Liver (tissue), 3 donors: ENCODE results near the gene PLA2G6.

Experiments
- CTCF ChIP-seq: fragments of 150-350 bp; IDR thresholded peaks from 2 replicates; pipeline ENCODE4 v1.5.1; 2017; ENCODE audit warnings: improper control_type of control experiment, low read depth, low read length; ENCODE audit not compliant: missing input control
- EGR1 ChIP-seq, 2 donors: IDR thresholded peaks; 2 replicates each; pipeline ENCODE4 v1.6.1; 2016 to 2018; ENCODE audit warnings: antibody characterized with exemption in 2 of 2, low read depth in 2 of 2
- HNF4G ChIP-seq: IDR thresholded peaks from 2 replicates; pipeline ENCODE4 v1.6.1; 2016; ENCODE audit warnings: antibody characterized with exemption
- JUND ChIP-seq, 2 donors: IDR thresholded peaks; 2 replicates each; pipeline ENCODE4 v1.6.1; 2016; ENCODE audit warnings: antibody characterized with exemption in 2 of 2
- MAX ChIP-seq: IDR thresholded peaks from 2 replicates; pipeline ENCODE4 v1.6.1; 2016; ENCODE audit warnings: antibody characterized with exemption
- SP1 ChIP-seq: IDR thresholded peaks from 2 replicates; pipeline ENCODE4 v1.6.1; 2018; ENCODE audit warnings: antibody characterized with exemption, mild to moderate bottlenecking
- YY1 ChIP-seq: IDR thresholded peaks from 2 replicates; pipeline ENCODE4 v1.6.1; 2016; ENCODE audit warnings: antibody characterized with exemption, mild to moderate bottlenecking
- TF ChIP-seq, protein P1 (sequence below): IDR thresholded peaks from 2 replicates; pipeline ENCODE4 v1.6.1; 2016; ENCODE audit warnings: antibody characterized with exemption
- TF ChIP-seq, protein P2 (sequence below): IDR thresholded peaks from 2 replicates; pipeline ENCODE4 v1.6.1; 2016; ENCODE audit warnings: antibody characterized with exemption, mild to moderate bottlenecking
- TF ChIP-seq, protein P3 (sequence below): IDR thresholded peaks from 2 replicates; pipeline ENCODE4 v1.6.1; 2016; ENCODE audit warnings: antibody characterized with exemption
- donor health status: healthy.
- donor health status: healthy.

GRCh38 chr22:38162881-38163843 lies 18.5 kb downstream of the PLA2G6 start:
- TF ChIP-seq JUND (IDR thresholded peaks at IDR 0.05) (no peak), SP1 (no peak), MAX (no peak), HNF4G (no peak), CTCF (no peak), EGR1 (IDR thresholded peaks at IDR 0.05; ENCODE audit: low read depth in 2 of 2) (no peak), YY1 (no peak)
- TF ChIP-seq, protein P1, sequence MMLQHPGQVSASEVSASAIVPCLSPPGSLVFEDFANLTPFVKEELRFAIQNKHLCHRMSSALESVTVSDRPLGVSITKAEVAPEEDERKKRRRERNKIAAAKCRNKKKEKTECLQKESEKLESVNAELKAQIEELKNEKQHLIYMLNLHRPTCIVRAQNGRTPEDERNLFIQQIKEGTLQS: no peak
- TF ChIP-seq, protein P2, sequence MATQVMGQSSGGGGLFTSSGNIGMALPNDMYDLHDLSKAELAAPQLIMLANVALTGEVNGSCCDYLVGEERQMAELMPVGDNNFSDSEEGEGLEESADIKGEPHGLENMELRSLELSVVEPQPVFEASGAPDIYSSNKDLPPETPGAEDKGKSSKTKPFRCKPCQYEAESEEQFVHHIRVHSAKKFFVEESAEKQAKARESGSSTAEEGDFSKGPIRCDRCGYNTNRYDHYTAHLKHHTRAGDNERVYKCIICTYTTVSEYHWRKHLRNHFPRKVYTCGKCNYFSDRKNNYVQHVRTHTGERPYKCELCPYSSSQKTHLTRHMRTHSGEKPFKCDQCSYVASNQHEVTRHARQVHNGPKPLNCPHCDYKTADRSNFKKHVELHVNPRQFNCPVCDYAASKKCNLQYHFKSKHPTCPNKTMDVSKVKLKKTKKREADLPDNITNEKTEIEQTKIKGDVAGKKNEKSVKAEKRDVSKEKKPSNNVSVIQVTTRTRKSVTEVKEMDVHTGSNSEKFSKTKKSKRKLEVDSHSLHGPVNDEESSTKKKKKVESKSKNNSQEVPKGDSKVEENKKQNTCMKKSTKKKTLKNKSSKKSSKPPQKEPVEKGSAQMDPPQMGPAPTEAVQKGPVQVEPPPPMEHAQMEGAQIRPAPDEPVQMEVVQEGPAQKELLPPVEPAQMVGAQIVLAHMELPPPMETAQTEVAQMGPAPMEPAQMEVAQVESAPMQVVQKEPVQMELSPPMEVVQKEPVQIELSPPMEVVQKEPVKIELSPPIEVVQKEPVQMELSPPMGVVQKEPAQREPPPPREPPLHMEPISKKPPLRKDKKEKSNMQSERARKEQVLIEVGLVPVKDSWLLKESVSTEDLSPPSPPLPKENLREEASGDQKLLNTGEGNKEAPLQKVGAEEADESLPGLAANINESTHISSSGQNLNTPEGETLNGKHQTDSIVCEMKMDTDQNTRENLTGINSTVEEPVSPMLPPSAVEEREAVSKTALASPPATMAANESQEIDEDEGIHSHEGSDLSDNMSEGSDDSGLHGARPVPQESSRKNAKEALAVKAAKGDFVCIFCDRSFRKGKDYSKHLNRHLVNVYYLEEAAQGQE: no peak
- TF ChIP-seq, protein P3, sequence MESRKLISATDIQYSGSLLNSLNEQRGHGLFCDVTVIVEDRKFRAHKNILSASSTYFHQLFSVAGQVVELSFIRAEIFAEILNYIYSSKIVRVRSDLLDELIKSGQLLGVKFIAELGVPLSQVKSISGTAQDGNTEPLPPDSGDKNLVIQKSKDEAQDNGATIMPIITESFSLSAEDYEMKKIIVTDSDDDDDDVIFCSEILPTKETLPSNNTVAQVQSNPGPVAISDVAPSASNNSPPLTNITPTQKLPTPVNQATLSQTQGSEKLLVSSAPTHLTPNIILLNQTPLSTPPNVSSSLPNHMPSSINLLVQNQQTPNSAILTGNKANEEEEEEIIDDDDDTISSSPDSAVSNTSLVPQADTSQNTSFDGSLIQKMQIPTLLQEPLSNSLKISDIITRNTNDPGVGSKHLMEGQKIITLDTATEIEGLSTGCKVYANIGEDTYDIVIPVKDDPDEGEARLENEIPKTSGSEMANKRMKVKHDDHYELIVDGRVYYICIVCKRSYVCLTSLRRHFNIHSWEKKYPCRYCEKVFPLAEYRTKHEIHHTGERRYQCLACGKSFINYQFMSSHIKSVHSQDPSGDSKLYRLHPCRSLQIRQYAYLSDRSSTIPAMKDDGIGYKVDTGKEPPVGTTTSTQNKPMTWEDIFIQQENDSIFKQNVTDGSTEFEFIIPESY: no peak
